HFF-Myc (cell line): ENCODE measurements around the gene DONSON.

Source experiments
- DNase-seq: peaks from one replicate; pipeline ENCODE4 v3.0.0-alpha.2; 2011; ENCODE audit warnings: low read depth; ENCODE audit errors: extremely low read depth
- H3K4me3 ChIP-seq: replicated peaks from 2 replicates; pipeline ENCODE4 v1.5.1; 2011; ENCODE audit warnings: low read depth, mild to moderate bottlenecking, control low read depth, low read length
- TF ChIP-seq, protein P1 (sequence below): IDR thresholded peaks from 2 replicates; pipeline ENCODE4 v1.5.1; 2012; ENCODE audit warnings: mild to moderate bottlenecking, low read depth, low read length, control low read depth; ENCODE audit errors: missing control alignments

DONSON gene

DNA sequence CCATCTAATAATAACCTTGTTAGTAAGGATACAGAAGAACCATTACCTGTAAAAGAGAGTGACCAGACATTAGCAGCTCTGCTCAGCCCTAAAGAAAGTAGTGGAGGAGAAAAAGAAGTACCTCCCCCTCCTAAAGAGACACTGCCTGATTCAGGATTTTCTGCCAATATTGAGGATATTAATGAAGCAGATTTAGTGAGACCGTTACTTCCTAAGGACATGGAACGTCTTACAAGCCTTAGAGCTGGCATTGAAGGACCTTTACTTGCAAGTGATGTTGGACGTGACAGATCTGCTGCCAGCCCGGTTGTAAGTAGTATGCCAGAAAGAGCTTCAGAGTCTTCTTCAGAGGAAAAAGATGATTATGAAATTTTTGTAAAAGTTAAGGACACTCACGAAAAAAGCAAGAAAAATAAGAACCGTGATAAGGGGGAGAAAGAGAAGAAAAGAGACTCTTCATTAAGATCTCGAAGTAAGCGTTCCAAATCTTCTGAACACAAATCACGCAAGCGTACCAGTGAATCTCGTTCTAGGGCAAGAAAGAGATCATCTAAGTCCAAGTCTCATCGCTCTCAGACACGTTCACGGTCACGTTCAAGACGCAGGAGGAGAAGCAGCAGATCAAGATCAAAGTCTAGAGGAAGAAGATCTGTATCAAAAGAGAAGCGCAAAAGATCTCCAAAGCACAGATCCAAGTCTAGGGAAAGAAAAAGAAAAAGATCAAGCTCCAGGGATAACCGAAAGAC, 34.1 kb downstream of the DONSON start:
- H3K4me3 ChIP-seq = no peak overlapping the region
- no peak for DNase-seq
- TF ChIP-seq, protein P1, sequence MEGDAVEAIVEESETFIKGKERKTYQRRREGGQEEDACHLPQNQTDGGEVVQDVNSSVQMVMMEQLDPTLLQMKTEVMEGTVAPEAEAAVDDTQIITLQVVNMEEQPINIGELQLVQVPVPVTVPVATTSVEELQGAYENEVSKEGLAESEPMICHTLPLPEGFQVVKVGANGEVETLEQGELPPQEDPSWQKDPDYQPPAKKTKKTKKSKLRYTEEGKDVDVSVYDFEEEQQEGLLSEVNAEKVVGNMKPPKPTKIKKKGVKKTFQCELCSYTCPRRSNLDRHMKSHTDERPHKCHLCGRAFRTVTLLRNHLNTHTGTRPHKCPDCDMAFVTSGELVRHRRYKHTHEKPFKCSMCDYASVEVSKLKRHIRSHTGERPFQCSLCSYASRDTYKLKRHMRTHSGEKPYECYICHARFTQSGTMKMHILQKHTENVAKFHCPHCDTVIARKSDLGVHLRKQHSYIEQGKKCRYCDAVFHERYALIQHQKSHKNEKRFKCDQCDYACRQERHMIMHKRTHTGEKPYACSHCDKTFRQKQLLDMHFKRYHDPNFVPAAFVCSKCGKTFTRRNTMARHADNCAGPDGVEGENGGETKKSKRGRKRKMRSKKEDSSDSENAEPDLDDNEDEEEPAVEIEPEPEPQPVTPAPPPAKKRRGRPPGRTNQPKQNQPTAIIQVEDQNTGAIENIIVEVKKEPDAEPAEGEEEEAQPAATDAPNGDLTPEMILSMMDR = no peak

DNA sequence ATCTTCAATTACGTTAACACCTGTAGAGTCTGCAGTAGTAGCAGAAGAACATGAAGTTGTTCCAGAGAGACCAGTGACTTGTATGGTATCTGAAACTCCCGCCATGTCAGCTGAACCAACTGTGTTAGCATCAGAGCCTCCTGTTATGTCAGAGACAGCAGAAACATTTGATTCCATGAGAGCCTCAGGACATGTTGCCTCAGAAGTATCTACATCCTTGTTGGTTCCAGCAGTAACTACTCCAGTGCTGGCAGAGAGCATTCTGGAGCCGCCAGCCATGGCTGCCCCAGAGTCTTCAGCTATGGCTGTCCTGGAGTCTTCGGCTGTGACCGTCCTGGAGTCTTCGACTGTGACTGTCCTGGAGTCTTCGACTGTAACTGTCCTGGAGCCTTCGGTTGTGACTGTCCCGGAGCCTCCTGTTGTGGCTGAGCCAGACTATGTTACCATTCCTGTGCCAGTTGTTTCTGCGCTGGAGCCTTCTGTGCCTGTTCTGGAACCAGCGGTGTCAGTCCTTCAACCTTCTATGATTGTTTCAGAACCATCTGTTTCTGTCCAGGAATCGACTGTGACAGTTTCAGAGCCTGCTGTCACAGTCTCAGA, 35.4 kb downstream of the DONSON start:
- no peak for DNase-seq
- no peak overlapping the region for H3K4me3 ChIP-seq
- TF ChIP-seq, protein P1 = no peak

DNA sequence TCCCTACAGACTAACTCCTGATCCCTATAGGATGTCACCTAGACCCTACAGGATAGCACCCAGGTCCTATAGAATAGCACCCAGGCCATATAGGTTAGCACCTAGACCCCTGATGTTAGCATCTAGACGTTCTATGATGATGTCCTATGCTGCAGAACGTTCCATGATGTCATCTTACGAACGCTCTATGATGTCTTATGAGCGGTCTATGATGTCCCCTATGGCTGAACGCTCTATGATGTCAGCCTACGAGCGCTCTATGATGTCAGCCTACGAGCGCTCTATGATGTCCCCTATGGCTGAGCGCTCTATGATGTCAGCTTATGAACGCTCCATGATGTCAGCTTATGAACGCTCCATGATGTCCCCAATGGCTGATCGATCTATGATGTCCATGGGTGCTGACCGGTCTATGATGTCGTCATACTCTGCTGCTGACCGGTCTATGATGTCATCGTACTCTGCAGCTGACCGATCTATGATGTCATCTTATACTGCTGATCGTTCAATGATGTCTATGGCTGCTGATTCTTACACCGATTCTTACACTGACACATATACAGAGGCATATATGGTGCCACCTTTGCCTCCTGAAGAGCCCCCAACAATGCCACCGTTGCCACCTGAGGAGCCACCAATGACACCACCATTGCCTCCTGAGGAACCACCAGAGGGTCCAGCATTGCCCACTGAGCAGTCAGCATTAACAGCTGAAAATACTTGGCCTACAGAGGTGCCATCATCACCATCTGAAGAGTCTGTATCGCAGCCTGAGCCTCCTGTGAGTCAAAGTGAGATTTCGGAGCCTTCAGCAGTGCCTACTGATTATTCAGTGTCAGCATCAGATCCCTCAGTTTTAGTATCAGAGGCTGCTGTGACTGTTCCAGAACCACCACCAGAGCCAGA, 36.1 kb downstream of the DONSON start:
- H3K4me3 ChIP-seq = no peak overlapping the region
- TF ChIP-seq, protein P1 = no peak
- no peak for DNase-seq

- no peak overlapping the region for H3K4me3 ChIP-seq
- no peak for DNase-seq
- TF ChIP-seq, protein P1 = no peak
These were observed 36.8 kb downstream of the DONSON start for GRCh38 chr21:33551664-33552063.

DNA sequence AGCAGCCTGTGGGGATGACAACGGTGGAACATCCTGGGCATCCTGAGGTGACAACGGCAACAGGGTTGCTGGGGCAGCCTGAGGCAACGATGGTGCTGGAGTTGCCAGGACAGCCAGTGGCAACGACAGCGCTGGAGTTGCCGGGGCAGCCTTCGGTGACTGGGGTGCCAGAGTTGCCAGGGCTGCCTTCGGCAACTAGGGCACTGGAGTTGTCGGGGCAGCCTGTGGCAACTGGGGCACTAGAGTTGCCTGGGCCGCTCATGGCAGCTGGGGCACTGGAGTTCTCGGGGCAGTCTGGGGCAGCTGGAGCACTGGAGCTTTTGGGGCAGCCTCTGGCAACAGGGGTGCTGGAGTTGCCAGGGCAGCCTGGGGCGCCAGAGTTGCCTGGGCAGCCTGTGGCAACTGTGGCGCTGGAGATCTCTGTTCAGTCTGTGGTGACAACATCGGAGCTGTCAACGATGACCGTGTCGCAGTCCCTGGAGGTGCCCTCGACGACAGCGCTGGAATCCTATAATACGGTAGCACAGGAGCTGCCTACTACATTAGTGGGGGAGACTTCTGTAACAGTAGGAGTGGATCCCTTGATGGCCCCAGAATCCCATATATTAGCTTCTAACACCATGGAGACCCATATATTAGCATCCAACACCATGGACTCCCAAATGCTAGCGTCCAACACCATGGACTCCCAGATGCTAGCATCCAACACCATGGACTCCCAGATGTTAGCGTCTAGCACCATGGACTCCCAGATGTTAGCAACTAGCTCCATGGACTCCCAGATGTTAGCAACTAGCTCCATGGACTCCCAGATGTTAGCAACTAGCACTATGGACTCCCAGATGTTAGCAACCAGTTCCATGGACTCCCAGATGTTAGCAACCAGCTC, 37.5 kb downstream of the DONSON start:
- DNase-seq = no peak
- no peak overlapping the region for H3K4me3 ChIP-seq
- TF ChIP-seq, protein P1 = no peak
